AG04450 (cell line): ENCODE results near the gene PRPF19. TPM values are rescaled to one million over a fixed set of nuclear protein-coding genes. Genes with fewer than 3 reads are reported as not detected.

Experiments
- CTCF ChIA-PET: fragments of 300-600, 350-600 bp; formaldehyde crosslinking; extraction: SDS; loops from one replicate; lab custom pipeline; 2022; ENCODE audit warnings: antibody characterized with exemption, inconsistent platforms; lab: Charles Lee
- POLR2A ChIA-PET: fragments of 350-600 bp; formaldehyde crosslinking; extraction: SDS; loops from one replicate; lab custom pipeline; 2021; ENCODE audit warnings: antibody characterized with exemption, inconsistent platforms; lab: Yijun Ruan, JAX
- DNase-seq: peaks from one replicate; pipeline ENCODE4 v3.0.0-alpha.2; 2011; ENCODE audit warnings: low read depth, low spot score
- H3K27ac ChIP-seq: one replicate; pipeline ENCODE4 v1.5.1; 2012; ENCODE audit warnings: low read depth, low read length, control low read depth
- H3K27me3 ChIP-seq: one replicate; pipeline ENCODE4 v1.6.0; 2012; ENCODE audit warnings: low read length; ENCODE audit not compliant: control insufficient read depth, insufficient read depth
- H3K4me3 ChIP-seq: 2 replicates; pipeline ENCODE4 v1.5.1; 2011; ENCODE audit warnings: mild to moderate bottlenecking, low read depth, low read length, control low read depth
- H3K9me3 ChIP-seq: 2 replicates; pipeline ENCODE4 v1.5.1; 2012; ENCODE audit warnings: low read length; ENCODE audit not compliant: control insufficient read depth, insufficient read depth
- polyA minus RNA-seq: library from RNA; depleted of rRNA, polyadenylated mRNA; stranded (reverse); fragments of >200 nt; gene quantifications from 2 replicates; pipeline ENCODE4 v1.2.3, GENCODE V29; 2011; rRNA and poly(A)+ RNA removed
- polyA plus RNA-seq: library from polyadenylated mRNA; depleted of rRNA; stranded (reverse); fragments of >200 nt; gene quantifications from 2 replicates; pipeline ENCODE4 v1.2.3, GENCODE V29; 2011; rRNA removed
- TF ChIP-seq, protein P1 (sequence below): IDR thresholded peaks from 2 replicates; pipeline ENCODE4 v1.5.1; 2011; ENCODE audit warnings: low read depth, low read length, control low read depth, inconsistent platforms

The PRPF19 gene
- polyA plus RNA-seq (25.1 and 33.6 TPM in 2 replicates), polyA minus RNA-seq (24.1 and 37.6 TPM in 2 replicates)

DNA sequence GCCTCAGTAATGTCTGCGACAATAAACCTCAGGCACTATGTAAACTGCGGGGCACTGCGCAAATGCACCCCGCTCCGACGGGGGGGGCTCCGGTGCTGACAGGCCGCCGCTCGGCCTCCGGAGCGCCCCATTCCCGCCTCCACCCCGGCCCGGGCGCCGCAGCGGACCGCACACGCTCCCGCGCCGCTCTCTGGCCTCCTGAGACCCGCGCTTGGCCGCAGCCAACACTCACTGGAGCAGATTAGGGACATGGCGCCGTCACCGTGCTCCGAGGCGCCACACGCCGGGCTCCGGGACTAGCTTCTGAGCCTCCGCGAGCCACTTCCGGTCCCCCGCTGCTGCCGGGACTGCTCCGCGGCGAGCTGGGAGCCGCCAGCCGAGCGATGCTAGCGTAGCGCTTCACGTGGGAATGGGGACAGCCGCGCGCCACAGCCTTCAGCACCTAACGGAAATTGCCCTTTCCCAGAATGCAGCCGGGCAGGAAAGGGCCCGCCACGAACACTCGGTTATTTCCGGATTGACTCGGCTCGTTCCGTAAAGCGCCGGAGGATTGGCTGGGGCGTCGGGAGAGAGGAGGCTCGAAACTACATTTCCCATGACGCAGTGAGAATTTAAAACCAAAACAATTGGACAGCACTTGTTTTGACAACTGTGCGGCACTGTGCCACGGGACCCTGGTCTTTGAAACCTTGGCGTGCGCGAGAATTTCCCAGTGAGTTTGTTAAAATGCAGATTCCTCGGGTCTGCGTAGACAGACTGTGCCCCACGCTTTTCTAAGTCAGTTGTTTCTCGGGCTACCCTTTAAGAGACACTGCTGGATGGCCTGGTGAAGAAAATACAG is at the start of gene PRPF19:
PRPF19 (minus strand) TSS at position 454 of the 841 bp plus-strand sequence; CDS start at position 251, 203 bp downstream.
- POLR2A ChIA-PET, result interaction anchor here (0.7 to 2.2 kb wide), 3 partner anchors 8 to 480 kb away, joined by 3 to 13 read pairs (median 6); partner anchors contain the start of gene TMEM109

DNA sequence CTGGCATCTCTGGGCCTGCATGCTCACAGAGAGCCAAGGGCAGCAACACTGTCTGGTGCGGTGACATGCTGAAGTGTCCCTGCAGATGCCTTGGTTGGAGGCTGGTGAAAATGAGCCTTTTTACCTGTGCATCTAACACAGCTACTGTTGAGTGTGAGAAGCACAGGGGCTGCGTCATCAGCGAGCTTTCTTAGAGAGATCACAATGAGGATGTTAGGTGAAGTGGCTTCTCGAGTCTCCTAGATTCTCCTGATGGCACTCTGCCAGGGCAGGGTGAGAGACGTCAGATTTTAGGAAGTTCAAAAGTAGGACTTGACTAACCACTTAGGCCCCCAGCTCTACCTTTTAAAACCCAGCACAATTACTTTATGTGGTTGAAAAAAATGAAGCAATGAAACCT is 49.2 kb upstream of the PRPF19 start:
- TF ChIP-seq, protein P1, sequence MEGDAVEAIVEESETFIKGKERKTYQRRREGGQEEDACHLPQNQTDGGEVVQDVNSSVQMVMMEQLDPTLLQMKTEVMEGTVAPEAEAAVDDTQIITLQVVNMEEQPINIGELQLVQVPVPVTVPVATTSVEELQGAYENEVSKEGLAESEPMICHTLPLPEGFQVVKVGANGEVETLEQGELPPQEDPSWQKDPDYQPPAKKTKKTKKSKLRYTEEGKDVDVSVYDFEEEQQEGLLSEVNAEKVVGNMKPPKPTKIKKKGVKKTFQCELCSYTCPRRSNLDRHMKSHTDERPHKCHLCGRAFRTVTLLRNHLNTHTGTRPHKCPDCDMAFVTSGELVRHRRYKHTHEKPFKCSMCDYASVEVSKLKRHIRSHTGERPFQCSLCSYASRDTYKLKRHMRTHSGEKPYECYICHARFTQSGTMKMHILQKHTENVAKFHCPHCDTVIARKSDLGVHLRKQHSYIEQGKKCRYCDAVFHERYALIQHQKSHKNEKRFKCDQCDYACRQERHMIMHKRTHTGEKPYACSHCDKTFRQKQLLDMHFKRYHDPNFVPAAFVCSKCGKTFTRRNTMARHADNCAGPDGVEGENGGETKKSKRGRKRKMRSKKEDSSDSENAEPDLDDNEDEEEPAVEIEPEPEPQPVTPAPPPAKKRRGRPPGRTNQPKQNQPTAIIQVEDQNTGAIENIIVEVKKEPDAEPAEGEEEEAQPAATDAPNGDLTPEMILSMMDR, result no peak
- CTCF ChIA-PET, result no interaction called here
- POLR2A ChIA-PET, result no interaction called here
- DNase-seq, result no peak
- H3K4me3 ChIP-seq, result no peak overlapping the region
- H3K27me3 ChIP-seq, result peaks cover 14% of the 10 kb centered on the region
- H3K9me3 ChIP-seq, result no peaks in the 10 kb centered on the region
- no peak overlapping the region for H3K27ac ChIP-seq

More for the DNA sequence above, at the start of gene PRPF19:
- TF ChIP-seq, protein P1, result no peak
- Histone ChIP-seq H3K4me3 (peak within 1 kb of the TSS; percentile 91), H3K9me3 (no peaks in the 10 kb centered on the region; the same call in 1 of the 2 replicates), H3K27me3 (peaks cover 5% of the 10 kb centered on the region), H3K27ac (peak within 1 kb of the TSS; percentile 85)
- peak; percentile 81 for DNase-seq
- CTCF ChIA-PET, result interaction anchor here (2.6 kb wide), 1 partner anchor 19 kb away, joined by 14 read pairs; no protein-coding TSS in a partner anchor

DNA sequence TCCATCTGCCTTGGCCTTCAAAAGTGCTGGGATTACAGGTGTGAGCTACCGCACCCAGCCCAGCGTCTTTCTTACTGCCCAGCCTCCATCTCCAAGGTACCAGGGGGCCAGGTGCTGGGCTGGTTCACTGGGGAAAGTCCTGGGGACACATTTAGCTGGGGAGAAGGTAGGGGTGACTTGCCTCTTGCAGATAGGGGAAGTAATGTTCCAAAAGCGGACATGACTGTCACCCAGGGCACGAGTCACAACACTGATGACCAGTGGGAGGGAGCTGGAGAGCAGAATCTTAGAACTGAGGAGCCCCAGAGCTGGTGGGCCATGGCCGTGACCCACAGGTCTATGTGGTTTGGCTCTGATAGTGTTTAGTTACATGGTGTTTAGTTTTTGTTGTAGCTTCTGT is 48.0 kb upstream of the PRPF19 start:
- ChIA-PET POLR2A (no interaction called here), CTCF (interaction anchor here (0.8 kb wide), 1 partner anchor 16 kb away, joined by 3 read pairs; no protein-coding TSS in a partner anchor)
- no peaks in the 10 kb centered on the region for H3K9me3 ChIP-seq
- H3K27ac ChIP-seq, result no peak overlapping the region
- DNase-seq, result no peak
- TF ChIP-seq, protein P1, result no peak
- peaks cover 10% of the 10 kb centered on the region for H3K27me3 ChIP-seq
- H3K4me3 ChIP-seq, result no peak overlapping the region

DNA sequence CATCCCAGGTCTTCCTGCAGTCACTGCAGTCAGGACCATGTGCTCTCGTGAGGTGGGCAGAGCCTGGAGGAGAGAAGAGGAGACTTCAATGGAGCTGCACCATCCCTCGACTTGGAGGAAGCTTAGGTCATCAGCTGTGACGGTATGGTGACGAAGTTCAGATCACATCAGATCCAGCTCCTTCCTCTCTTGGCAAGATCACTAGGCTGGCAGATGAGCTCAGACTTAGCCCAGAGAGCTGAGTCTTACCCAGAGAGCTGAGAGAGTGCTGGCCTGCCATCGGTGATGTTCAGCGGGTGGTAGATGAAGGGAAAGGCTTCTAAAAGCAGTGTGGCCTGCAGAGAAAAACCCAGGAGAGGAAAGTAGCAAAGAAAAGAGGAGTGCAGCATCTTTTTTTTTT is 47.4 kb upstream of the PRPF19 start:
- no peak for DNase-seq
- Histone ChIP-seq H3K9me3 (no peaks in the 10 kb centered on the region), H3K27ac (no peak overlapping the region), H3K27me3 (peaks cover 9% of the 10 kb centered on the region), H3K4me3 (no peak overlapping the region)
- TF ChIP-seq, protein P1, result no peak
- ChIA-PET CTCF (interaction anchor here (0.6 to 0.8 kb wide), 2 partner anchors 66 to 121 kb away, joined by 3 to 4 read pairs; no protein-coding TSS in a partner anchor), POLR2A (interaction anchor here (0.6 kb wide), 1 partner anchor 1819 kb away, joined by 4 read pairs; no protein-coding TSS in a partner anchor)
